Esophagus muscularis mucosa (tissue), 4 donors: ENCODE data around the gene LOC128125822.
A peak's percentile ranks its signal among the peaks of the same experiment; 100 is the strongest.
"Not testable (repeated sequence)": the region's sequence is repeated elsewhere in the genome, so short reads cannot be mapped to it uniquely, and the experiment has no call there.

Source experiments
- DNase-seq: peaks from one replicate; pipeline ENCODE4 v3.0.0-alpha.2; 2017; ENCODE audit errors: extremely low spot score
- H3K27ac ChIP-seq, 4 donors: fragments of 200-600 bp; sonication (generic); replicated peaks in 1 of 4; 1 replicate in 3 of 4; 2 replicates in 1 of 4; pipeline ENCODE4 v1.5.1; 2016 to 2019; ENCODE audit warnings: mild to moderate bottlenecking in 1 of 4
- H3K27me3 ChIP-seq, 4 donors: fragments of 200-600 bp; sonication (generic); one replicate each; pipeline versions ENCODE4 v1.5.1 to v1.6.0; 2016 to 2019
- H3K36me3 ChIP-seq, 4 donors: fragments of 200-600 bp; sonication (generic); one replicate each; pipeline ENCODE4 v1.5.1; 2016 to 2019
- H3K4me1 ChIP-seq, 4 donors: fragments of 200-600 bp; sonication (generic); one replicate each; pipeline ENCODE4 v1.5.1; 2016 to 2019
- H3K4me3 ChIP-seq, 4 donors: fragments of 200-600 bp; sonication (generic); 1 replicate in 2 of 4; 2 replicates in 2 of 4; pipeline ENCODE4 v1.5.1; 2016 to 2019; ENCODE audit warnings: mild to moderate bottlenecking in 4 of 4, moderate library complexity in 1 of 4
- H3K9me3 ChIP-seq, 4 donors: fragments of 200-600 bp; sonication (generic); 1 replicate in 3 of 4; 2 replicates in 1 of 4; pipeline ENCODE4 v1.5.1; 2016 to 2019
- EP300 ChIP-seq: sonication (generic); formaldehyde crosslinking; IDR thresholded peaks from one replicate; pipeline ENCODE4 v1.6.1; 2017; ENCODE audit warnings: antibody characterized with exemption
- POLR2A ChIP-seq: fragments of 450-650 bp; IDR thresholded peaks from one replicate; pipeline ENCODE4 v1.6.1; 2017; ENCODE audit warnings: antibody characterized with exemption, moderate library complexity, mild to moderate bottlenecking, low read depth
- POLR2AphosphoS5 ChIP-seq, 2 donors: sonication (generic); formaldehyde crosslinking; IDR thresholded peaks; one replicate each; pipeline ENCODE4 v1.6.1; 2017; ENCODE audit warnings: antibody characterized with exemption in 2 of 2
- WGBS: methylation state at CpG from one replicate; pipeline ENCODE4 v1.1.5; 2018; 5-methylcytosine and 5-hydroxymethylcytosine counted together
- intact Hi-C: fragments of 100-400 bp; cut with DNase I; formaldehyde crosslinking; loops from one replicate; pipeline ENCODE4 v1.15.1; 2023
- TF ChIP-seq, protein P1 (sequence below), 3 experiments: fragments of 200-600 bp in 2 of 3; fragments of 450-650 bp in 1 of 3; sonication (generic) in 2 of 3; IDR thresholded peaks; one replicate each; pipeline ENCODE4 v1.5.1; 2017 to 2019; ENCODE audit warnings: antibody characterized with exemption in 3 of 3, mild to moderate bottlenecking in 2 of 3, moderate library complexity in 1 of 3

Gene LOC128125822

GRCh38 chr6:63572044-63572746 is at the start of gene LOC128125822, which contains the start of gene PTP4A1:
TSS of gene LOC128125822 (plus strand) at chr6:63572480.
TSS of gene PTP4A1 (plus strand) at chr6:63572480. CDS start at chr6:63576881, 4,401 bp downstream.
- under 1% methylated on average over 36 of the region's 73 CpGs for WGBS
- Histone ChIP-seq H3K4me1 (peaks cover 4 to 29% (median 24%) of the 10 kb centered on the region in 4 donors), H3K36me3 (peaks cover 0 to 10% (median 9%) of the 10 kb centered on the region in 4 donors), H3K27me3 (no peaks in the 10 kb centered on the region), H3K4me3 (peak within 1 kb of the TSS; percentile 89 to 97 (median 94)), H3K9me3 (no peaks in the 10 kb centered on the region), H3K27ac (peak within 1 kb of the TSS; percentile 100)
- TF ChIP-seq POLR2AphosphoS5 (IDR thresholded peaks at IDR 0.05), result peak; percentile 97 to 99
- TF ChIP-seq POLR2A, result peak; percentile 98
- TF ChIP-seq, protein P1, sequence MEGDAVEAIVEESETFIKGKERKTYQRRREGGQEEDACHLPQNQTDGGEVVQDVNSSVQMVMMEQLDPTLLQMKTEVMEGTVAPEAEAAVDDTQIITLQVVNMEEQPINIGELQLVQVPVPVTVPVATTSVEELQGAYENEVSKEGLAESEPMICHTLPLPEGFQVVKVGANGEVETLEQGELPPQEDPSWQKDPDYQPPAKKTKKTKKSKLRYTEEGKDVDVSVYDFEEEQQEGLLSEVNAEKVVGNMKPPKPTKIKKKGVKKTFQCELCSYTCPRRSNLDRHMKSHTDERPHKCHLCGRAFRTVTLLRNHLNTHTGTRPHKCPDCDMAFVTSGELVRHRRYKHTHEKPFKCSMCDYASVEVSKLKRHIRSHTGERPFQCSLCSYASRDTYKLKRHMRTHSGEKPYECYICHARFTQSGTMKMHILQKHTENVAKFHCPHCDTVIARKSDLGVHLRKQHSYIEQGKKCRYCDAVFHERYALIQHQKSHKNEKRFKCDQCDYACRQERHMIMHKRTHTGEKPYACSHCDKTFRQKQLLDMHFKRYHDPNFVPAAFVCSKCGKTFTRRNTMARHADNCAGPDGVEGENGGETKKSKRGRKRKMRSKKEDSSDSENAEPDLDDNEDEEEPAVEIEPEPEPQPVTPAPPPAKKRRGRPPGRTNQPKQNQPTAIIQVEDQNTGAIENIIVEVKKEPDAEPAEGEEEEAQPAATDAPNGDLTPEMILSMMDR (IDR thresholded peaks at IDR 0.05), result no peak
- peak; percentile 69 for TF ChIP-seq EP300
- intact Hi-C loops, result loop anchor here (10.0 kb wide), 2 partner anchors 63 to 217 kb away; partner anchors contain the start of gene PHF3
- peak; percentile 99 for DNase-seq

GRCh38 chr6:63522911-63523287 is 49.4 kb upstream of the LOC128125822 start:
- 91% methylated on average over 7 of the region's 7 CpGs for WGBS
- DNase-seq, intact Hi-C loops, H3K27ac ChIP-seq, H3K27me3 ChIP-seq, H3K36me3 ChIP-seq, H3K4me1 ChIP-seq, H3K9me3 ChIP-seq, H3K4me3 ChIP-seq: not testable (repeated sequence)

- intact Hi-C loops, result no loop called here
- no peak overlapping the region for H3K4me3 ChIP-seq
- no peak overlapping the region for H3K27ac ChIP-seq
- no peaks in the 10 kb centered on the region for H3K36me3 ChIP-seq
- WGBS, result 95% methylated on average over 4 of the region's 4 CpGs
- TF ChIP-seq EP300 (no peak), POLR2AphosphoS5 (IDR thresholded peaks at IDR 0.05) (no peak), POLR2A (no peak)
- TF ChIP-seq, protein P1 (IDR thresholded peaks at IDR 0.05), result no peak
- no peaks in the 10 kb centered on the region for H3K27me3 ChIP-seq
- H3K9me3 ChIP-seq, result no peaks in the 10 kb centered on the region
- no peak for DNase-seq
- H3K4me1 ChIP-seq, result peaks cover 0 to 10% (median 7%) of the 10 kb centered on the region in 4 donors
Measured at GRCh38 chr6:63523630-63524029, 48.6 kb upstream of the LOC128125822 start.

- peaks cover 0 to 10% (median 7%) of the 10 kb centered on the region in 4 donors for H3K4me1 ChIP-seq
- H3K9me3 ChIP-seq, result no peaks in the 10 kb centered on the region
- intact Hi-C loops, result no loop called here
- no peak overlapping the region for H3K27ac ChIP-seq
- no peaks in the 10 kb centered on the region for H3K36me3 ChIP-seq
- TF ChIP-seq POLR2A (no peak), EP300 (no peak), POLR2AphosphoS5 (IDR thresholded peaks at IDR 0.05) (no peak)
- TF ChIP-seq, protein P1 (IDR thresholded peaks at IDR 0.05), result no peak
- DNase-seq, result no peak
- whole genome bisulfite sequencing, result 83% methylated on average over 7 of the region's 7 CpGs
- H3K4me3 ChIP-seq, result no peak overlapping the region
- no peaks in the 10 kb centered on the region for H3K27me3 ChIP-seq
Measured at GRCh38 chr6:63525186-63525878, 46.9 kb upstream of the LOC128125822 start.

GRCh38 chr6:63526931-63527330 is 45.3 kb upstream of the LOC128125822 start:
- H3K36me3 ChIP-seq, result no peaks in the 10 kb centered on the region
- H3K27ac ChIP-seq, result no peak overlapping the region
- intact Hi-C loops, result no loop called here
- peaks cover 0 to 10% (median 7%) of the 10 kb centered on the region in 4 donors for H3K4me1 ChIP-seq
- no peaks in the 10 kb centered on the region for H3K27me3 ChIP-seq
- H3K9me3 ChIP-seq, result no peaks in the 10 kb centered on the region
- H3K4me3 ChIP-seq, result no peak overlapping the region
- TF ChIP-seq POLR2A (no peak), EP300 (no peak), POLR2AphosphoS5 (IDR thresholded peaks at IDR 0.05) (no peak)
- TF ChIP-seq, protein P1 (IDR thresholded peaks at IDR 0.05), result no peak
- DNase-seq, result no peak
